Stimulated activated CD4-positive, alpha-beta T cell treated with anti-CD3 and anti-CD28 coated beads, TNF-alpha, amount 100 ng/mL, for 1 hour (primary cell): ENCODE data around the gene PPEF1.
"Not testable (repeated sequence)": the region's sequence is repeated elsewhere in the genome, so short reads cannot be mapped to it uniquely, and the experiment has no call there.

ENCODE experiments used
- DNase-seq, 3 donors: peaks; one replicate each; pipeline ENCODE4 v3.0.0-alpha.2; 2020; ENCODE audit warnings: low read depth in 3 of 3, low spot score in 1 of 3

PPEF1 gene

GRCh38 chrX:18792828-18793227, 85.4 kb downstream of the PPEF1 start:
- no peak for DNase-seq

DNA sequence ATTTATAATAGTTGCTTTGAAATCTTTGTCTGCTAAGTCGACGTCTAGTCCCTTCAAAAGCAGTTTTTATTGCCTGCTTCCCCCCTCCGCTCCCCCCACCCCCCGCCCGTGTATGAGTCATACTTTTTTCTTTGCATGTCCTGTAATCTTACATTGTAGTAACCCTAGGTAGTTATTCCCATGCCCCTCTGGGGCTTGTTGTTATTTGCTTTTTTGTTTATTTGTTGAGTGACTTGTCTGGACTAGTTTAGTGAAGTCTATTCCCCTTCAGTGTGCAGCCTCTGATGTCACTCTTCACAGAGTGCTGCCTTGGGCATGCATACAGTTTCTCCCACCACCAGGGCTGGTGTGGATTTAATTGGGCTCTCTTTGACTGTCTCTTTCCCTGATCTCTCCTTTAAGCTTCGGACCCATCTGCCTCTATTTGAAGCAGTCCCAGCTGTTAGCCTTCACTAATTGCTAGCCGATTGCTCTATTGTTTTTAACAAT, 86.2 kb downstream of the PPEF1 start:
- no peak for DNase-seq

DNA sequence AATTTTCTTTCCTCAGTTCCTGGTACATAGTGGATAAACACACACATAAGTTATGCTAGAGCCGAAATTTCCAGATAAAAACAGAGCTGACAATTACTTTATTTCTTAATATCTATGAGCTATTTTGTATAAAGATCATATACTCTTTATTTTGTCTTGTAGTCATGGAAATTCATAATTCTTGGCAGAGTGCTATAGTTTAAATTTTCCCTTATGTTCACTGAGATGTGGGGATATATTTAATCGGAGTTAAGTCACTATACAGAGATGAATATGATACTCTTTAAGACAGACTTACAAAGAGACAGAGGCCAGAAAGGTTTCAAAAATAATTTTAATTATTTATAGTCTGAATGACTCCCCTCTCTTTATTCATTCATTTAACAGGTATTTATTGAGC, 89.7 kb downstream of the PPEF1 start:
- no peak for DNase-seq

DNA sequence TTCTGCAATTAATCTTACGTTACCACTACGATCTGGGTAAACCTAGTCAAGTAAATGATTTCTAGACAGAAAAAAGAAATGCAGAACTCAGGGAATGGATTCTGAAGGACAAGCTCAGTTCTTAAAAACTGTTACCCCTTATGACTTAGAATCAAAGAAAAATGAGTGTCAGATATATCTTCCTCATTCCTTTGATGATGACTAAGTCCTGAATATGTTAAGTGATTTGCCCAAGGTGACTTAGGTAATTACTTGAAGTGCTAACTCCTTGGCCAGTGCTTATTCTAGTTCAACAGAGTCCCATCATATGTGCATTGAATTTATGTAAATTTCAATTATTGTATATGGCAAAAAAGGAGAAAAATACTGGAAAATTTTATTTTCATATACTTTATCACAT, 92.5 kb downstream of the PPEF1 start:
- no peak for DNase-seq

- DNase-seq = no peak
These were observed 102.2 kb downstream of the PPEF1 start for GRCh38 chrX:18809641-18810040.

DNA sequence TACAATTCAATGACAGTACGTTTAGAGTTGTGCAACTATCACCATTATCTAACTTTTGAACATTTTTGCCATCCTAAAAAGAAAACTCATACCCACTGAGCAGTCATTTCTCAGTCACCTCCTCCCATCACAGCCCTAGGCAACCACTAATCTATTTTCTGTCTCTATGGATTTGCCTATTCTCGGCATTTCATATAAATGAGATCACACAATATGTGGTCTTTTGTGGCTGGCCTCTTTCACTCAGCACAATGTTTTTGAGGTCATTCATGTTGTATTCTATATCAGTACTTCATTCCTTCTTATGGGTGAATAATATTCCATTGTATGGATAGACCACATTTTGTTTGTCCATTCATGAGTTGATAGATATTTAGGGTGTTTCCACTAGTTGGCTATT, 103.0 kb downstream of the PPEF1 start:
- no peak for DNase-seq

DNA sequence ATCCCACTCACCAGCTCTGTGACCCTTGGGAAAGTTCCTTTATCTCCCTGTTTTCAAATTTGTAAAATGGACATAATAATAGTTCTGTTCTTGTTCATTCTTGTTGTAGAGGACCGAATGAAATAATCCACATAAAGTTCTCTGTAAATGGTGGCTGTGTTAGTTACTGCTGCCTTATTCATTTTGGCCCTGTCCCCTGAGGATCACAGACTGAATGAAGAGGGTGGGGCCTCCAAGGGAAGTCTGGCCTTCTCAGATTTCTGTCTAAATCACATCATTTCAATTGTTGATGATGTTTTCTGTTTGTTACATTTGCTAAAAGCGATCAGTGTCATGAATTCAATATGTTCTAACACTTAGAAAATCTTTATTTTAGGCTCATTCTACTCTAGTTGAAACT, 117.9 kb downstream of the PPEF1 start:
- DNase-seq = no peak

GRCh38 chrX:18828832-18829404, 121.5 kb downstream of the PPEF1 start:
- DNase-seq = no peak

DNA sequence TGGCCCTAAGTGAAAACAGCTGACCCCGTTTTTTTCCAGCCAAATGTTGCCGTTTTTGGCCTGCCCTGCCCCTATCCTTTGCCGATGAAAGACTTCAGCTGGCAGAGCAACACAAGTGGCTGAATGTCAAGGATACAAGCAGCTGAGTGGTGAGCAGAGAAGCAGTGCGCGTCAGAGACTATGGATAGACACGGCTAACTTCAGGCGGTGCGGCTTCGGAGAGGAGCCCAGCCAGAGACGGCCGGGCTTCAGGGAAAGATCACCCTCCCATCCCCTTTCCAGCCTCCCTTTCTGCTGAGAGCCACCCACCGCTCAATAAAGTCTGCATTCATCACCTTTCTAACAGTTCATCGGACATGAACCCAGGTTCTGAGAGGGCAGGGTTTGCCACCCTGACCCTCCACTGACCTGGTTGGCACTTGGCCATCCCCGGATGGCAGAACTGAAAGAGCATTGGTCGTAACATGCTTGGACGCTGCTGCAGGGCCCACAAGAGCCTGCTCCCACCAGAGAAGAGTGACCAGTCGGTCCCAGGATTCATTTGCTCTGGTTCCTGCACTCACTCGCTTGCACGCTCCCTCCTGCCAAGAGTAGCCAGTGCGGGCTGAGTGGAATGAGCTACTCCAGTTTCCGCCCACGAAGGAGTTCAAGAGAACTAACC, 125.8 kb downstream of the PPEF1 start:
- DNase-seq = no peak

DNA sequence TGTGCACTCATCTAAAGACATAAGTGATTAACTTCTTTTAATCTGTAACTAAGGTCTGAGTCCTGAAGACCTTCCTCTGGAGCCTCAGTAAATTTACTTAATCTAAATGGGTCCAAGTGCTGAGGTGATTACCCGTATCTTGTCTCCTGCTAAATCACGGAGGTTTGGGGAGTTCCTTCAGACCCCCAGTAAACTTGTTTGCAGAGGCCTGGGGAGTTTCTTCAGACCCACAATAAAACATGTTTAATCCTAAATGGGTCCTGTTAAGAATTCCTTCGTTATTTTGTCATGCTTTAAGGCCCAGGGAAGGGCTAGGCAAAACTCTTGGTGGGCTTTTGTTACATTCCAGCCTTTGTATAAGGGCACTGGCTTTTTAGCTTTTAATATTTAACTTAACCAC, 140.5 kb downstream of the PPEF1 start:
- not testable (repeated sequence) for DNase-seq

DNA sequence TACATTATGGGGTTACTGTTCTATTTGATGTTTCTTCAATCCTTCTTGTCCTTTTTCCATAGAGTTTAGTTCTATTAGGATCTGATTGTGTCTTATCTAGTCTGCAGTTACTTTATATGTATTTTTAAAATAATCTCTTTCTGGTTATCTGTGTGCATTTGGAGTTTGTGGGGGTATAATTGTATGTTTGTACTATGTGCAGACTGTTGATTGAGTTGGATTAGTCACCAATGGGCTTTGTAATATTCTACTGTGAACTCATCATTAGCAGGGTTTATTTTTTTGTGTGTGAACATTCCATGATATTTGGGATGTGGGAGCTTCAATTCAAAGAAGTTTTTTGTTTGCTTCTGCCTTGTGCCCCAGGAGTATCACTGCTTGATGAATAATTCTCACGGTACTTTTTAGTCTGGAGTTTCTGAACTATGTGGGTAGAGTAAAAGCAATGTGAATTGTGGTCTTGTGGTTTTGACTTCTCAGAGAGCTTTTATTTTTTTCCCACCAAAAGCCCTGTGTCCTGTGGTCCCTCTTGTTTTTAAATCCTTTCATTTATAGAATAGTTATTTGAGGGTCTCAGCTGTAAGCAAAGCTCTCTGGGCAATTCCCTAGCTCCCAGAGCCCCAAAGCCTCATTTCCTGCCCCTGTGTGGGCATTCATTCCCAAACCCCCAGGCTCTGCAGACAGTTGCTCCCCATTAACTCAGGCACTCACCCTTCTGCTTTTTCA, 148.6 kb downstream of the PPEF1 start:
- DNase-seq = no peak

DNA sequence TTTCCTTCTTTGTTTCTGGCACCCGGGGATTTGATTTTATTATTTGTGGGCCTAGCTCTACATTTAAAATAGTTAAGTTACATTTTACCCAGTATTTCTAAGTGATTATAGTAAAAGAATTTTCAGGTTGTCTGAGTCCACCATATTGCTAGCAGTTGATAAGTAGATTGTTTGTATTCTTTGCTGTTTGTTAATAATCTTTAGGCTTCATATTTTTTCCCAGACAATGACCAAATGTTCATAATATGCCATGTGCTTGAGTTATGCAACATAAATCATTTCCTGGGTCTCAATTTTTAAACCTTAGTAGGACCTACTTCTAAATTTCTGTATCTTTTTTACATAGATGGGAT, 149.2 kb downstream of the PPEF1 start:
- no peak for DNase-seq

GRCh38 chrX:18861511-18861910, 154.1 kb downstream of the PPEF1 start:
- DNase-seq = no peak

- no peak for DNase-seq
These were observed 157.0 kb downstream of the PPEF1 start for GRCh38 chrX:18864390-18864920.

DNA sequence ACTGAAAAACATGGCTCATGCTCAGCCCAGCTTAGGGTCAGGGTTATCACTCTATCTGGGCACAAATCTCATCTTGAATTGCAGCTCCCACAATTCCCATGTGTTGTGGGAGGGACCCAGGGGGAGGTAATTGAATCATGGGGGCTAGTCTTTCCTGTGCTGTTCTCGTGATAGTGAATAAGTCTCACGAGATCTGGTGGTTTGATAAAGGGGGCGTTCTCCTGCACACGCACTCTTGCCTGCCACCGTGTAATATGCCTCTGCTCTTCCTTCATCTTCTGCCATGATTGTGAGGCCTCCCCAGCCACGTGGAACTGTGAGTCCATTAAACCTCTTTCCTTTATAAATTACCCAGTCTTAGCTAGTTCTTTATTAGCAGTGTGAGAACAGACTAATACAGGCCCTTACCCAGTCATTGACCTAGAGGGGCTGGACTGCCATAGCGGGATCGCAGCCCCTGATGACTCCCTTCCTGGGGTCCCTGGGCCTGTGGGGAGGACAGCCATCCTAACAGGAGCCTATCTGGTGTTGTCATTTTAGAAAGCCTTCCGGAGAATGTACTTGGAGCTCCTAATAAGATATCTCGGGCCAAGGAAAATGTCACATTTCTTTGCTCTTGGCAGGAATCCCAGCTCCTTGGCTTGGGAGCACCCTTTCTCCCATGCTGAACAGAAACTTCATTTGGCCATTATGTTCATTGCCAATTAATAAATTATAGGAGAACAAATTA, 163.9 kb downstream of the PPEF1 start:
- DNase-seq = no peak

DNA sequence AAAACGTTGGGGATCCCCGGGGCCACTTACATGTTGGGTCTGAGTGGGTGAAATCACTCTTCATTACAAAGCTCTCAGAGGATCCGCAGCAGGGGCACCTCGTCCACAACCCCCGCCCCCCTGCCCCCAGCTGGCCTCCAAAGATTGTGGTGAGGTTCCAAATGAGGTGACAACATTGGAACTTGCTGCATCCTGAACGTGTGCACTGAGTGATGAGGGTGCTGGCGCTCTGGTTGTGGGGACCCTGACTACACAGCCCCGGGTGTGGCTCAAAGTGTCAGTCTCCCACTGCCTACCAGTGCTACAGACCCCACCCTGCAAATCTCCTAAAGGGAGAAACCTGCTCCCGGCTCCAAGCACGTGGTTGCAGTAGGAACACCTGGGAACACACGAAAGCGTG, 164.5 kb downstream of the PPEF1 start:
- DNase-seq = no peak

DNA sequence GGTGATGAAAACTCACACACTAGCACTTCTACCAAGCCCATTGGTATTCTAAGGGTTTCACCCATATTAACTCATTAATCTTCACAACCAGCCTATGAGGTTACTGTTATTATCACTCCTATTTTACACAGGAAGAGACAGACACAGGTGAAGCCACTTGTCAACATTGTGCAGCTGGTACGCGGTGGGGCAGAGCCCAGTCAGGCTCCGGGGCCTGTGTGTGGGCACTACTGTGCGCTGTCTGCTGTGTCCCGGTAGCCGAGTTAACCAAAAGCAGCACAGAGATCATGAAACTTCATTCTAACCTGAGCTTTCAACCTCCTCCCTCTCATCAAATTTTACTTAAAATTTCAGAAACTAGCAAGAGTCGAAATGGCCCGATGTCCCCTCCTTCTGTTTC, 165.2 kb downstream of the PPEF1 start:
- no peak for DNase-seq

- DNase-seq = no peak
These were observed 165.8 kb downstream of the PPEF1 start for GRCh38 chrX:18873189-18873791.

DNA sequence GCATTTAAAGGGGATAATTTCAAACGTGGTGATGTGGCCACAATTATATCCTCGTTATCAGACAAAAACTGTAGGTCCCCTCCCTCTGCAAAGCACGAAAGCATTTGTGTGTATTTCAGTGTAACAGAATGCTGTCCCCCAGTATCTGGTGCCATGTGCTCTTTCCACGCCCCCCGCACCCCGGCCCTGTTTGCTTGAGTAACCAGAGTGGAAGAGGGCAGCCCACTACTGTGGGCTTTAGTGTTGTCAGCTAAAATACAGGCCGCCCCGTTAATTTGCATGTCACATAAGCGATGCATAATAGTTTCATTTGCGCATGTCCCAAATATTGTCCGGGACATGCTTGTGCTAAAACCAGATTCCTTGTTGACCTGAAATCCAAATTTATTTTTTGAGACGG, 166.4 kb downstream of the PPEF1 start:
- DNase-seq = no peak

- DNase-seq = no peak
These were observed 167.3 kb downstream of the PPEF1 start for GRCh38 chrX:18874560-18875255.
